Osteocyte (in vitro differentiated cells): Measurements from ENCODE around the gene AMBP. TPM values are rescaled to one million over a fixed set of nuclear protein-coding genes. Genes with fewer than 3 reads are reported as not detected.

Source experiments
- DNase-seq: peaks from one replicate; pipeline ENCODE4 v3.0.0; 2021; ENCODE audit warnings: mixed read lengths; ENCODE audit not compliant: unreplicated experiment; ENCODE audit errors: extremely low spot score
- H3K27ac Mint-ChIP-seq: one replicate; pipeline ENCODE4 v1.8.0; 2021; ENCODE audit warnings: mild to moderate bottlenecking, mixed read lengths; ENCODE audit not compliant: unreplicated experiment
- H3K27me3 Mint-ChIP-seq: one replicate; pipeline ENCODE4 v1.8.0; 2021; ENCODE audit warnings: mixed read lengths; ENCODE audit not compliant: unreplicated experiment
- H3K36me3 Mint-ChIP-seq: one replicate; pipeline ENCODE4 v1.8.0; 2021; ENCODE audit warnings: mixed read lengths; ENCODE audit not compliant: unreplicated experiment
- H3K4me1 Mint-ChIP-seq: one replicate; pipeline ENCODE4 v1.8.0; 2021; ENCODE audit warnings: mixed read lengths; ENCODE audit not compliant: unreplicated experiment
- H3K4me3 Mint-ChIP-seq: one replicate; pipeline ENCODE4 v1.8.0; 2021; ENCODE audit warnings: mild to moderate bottlenecking, moderate library complexity, mixed read lengths; ENCODE audit not compliant: unreplicated experiment
- H3K9me3 Mint-ChIP-seq: one replicate; pipeline ENCODE4 v1.8.0; 2021; ENCODE audit warnings: mixed read lengths; ENCODE audit not compliant: unreplicated experiment
- total RNA-seq: library from RNA; stranded (reverse); gene quantifications from 2 replicates; pipeline ENCODE4 v1.2.1, GENCODE V29; 2021
- TF ChIP-seq, protein P1 (sequence below): fragments of 200-600 bp; sonication (generic); IDR thresholded peaks from 2 replicates; pipeline ENCODE4 v1.5.0; 2021; ENCODE audit warnings: antibody characterized with exemption, mild to moderate bottlenecking, moderate library complexity

The AMBP gene
- total RNA-seq, 1 donor from 2014 or later: not detected

GRCh38 chr9:114011313-114011712, 66.8 kb downstream of the AMBP start:
- H3K9me3 Mint-ChIP-seq: peaks cover 12% of the 10 kb centered on the region
- H3K4me1 Mint-ChIP-seq: no peaks in the 10 kb centered on the region
- DNase-seq: no peak
- TF ChIP-seq, protein P1, sequence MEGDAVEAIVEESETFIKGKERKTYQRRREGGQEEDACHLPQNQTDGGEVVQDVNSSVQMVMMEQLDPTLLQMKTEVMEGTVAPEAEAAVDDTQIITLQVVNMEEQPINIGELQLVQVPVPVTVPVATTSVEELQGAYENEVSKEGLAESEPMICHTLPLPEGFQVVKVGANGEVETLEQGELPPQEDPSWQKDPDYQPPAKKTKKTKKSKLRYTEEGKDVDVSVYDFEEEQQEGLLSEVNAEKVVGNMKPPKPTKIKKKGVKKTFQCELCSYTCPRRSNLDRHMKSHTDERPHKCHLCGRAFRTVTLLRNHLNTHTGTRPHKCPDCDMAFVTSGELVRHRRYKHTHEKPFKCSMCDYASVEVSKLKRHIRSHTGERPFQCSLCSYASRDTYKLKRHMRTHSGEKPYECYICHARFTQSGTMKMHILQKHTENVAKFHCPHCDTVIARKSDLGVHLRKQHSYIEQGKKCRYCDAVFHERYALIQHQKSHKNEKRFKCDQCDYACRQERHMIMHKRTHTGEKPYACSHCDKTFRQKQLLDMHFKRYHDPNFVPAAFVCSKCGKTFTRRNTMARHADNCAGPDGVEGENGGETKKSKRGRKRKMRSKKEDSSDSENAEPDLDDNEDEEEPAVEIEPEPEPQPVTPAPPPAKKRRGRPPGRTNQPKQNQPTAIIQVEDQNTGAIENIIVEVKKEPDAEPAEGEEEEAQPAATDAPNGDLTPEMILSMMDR: no peak
- no peak overlapping the region for H3K27ac Mint-ChIP-seq
- H3K36me3 Mint-ChIP-seq: peaks cover 50% of the 10 kb centered on the region
- no peaks in the 10 kb centered on the region for H3K27me3 Mint-ChIP-seq
- H3K4me3 Mint-ChIP-seq: no peak overlapping the region

Other genes with a start within 250 kb of the AMBP start
- gene ZNF618, start 202.0 kb downstream of the AMBP start, total RNA-seq: 35.1 and 36.8 TPM in 2 replicates
- 0.47 and 0.64 TPM in 2 replicates for gene KIF12, start 21.0 kb upstream of the AMBP start, total RNA-seq
- gene COL27A1, start 77.2 kb upstream of the AMBP start, total RNA-seq: 44.4 and 44.8 TPM in 2 replicates
- gene ORM1, start 244.8 kb upstream of the AMBP start, total RNA-seq: not detected in 2 replicates